Left lung (tissue), 10 donors: ENCODE data around the gene FOXD3. TPM values are rescaled to one million over a fixed set of nuclear protein-coding genes. Genes with fewer than 3 reads are reported as not detected.

Experiments
- ATAC-seq: fragments of 200-7000 bp; cut with Tn5 transposase; one replicate; pipeline ENCODE4 v1.9.1; 2020; ENCODE audit warnings: moderate library complexity
- DNase-seq, 4 donors: peaks; one replicate each; pipeline ENCODE4 v3.0.0-alpha.2; 2013 to 2020
- H3K27ac ChIP-seq, 2 donors: fragments of 200-600 bp; sonication (generic) in 1 of 2; one replicate each; pipeline versions ENCODE4 v1.5.0 to v1.8.0; 2020 to 2021
- H3K27me3 ChIP-seq, 2 donors: fragments of 200-600 bp; sonication (generic) in 1 of 2; one replicate each; pipeline versions ENCODE4 v1.5.0 to v1.8.0; 2020 to 2021
- H3K36me3 ChIP-seq, 2 donors: fragments of 200-600 bp; sonication (generic) in 1 of 2; one replicate each; pipeline versions ENCODE4 v1.5.0 to v1.8.0; 2020 to 2021
- H3K4me1 ChIP-seq, 2 donors: fragments of 200-600 bp; one replicate each; pipeline ENCODE4 v1.8.0; 2021
- H3K4me3 ChIP-seq, 2 donors: fragments of 200-600 bp; sonication (generic) in 1 of 2; one replicate each; pipeline versions ENCODE4 v1.5.0 to v1.8.0; 2020 to 2021; ENCODE audit warnings: mild to moderate bottlenecking in 1 of 2
- H3K9me3 ChIP-seq, 2 donors: fragments of 200-600 bp; sonication (generic) in 1 of 2; one replicate each; pipeline versions ENCODE4 v1.5.0 to v1.8.0; 2020 to 2021
- CTCF ChIP-seq, 2 donors: fragments of 200-600 bp; sonication (generic) in 1 of 2; IDR thresholded peaks; one replicate each; pipeline versions ENCODE4 v1.5.0 to v1.8.0; 2021; ENCODE audit warnings: antibody characterized with exemption in 2 of 2
- intact Hi-C, 2 donors: fragments of 100-400 bp; cut with DNase I; formaldehyde crosslinking; loops; one replicate each; pipeline versions ENCODE4 v1.11.2 to v1.14.2; 2022
- polyA plus RNA-seq, 6 donors: library from polyadenylated mRNA; unstranded; fragments of 120-200 nt; gene quantifications; one replicate each; pipeline ENCODE4 v1.2.1, GENCODE V29; 2013; ENCODE audit not compliant: insufficient read length in 6 of 6
- total RNA-seq, 2 donors: library from RNA; stranded (reverse); fragmentation: NEBNext Ultra II Directional; extraction: Animal tissue kit (Norgen Biotek cat#: 25700); gene quantifications; one replicate each; pipeline ENCODE4 v1.2.1, GENCODE V29; 2021
- donor health status: DM: no; HTN: yes; CAD: no.
- donor health status: DM: no; HTN: no; CAD: no.

FOXD3 gene
- total and polyA plus RNA-seq, 8 donors = not detected

DNA sequence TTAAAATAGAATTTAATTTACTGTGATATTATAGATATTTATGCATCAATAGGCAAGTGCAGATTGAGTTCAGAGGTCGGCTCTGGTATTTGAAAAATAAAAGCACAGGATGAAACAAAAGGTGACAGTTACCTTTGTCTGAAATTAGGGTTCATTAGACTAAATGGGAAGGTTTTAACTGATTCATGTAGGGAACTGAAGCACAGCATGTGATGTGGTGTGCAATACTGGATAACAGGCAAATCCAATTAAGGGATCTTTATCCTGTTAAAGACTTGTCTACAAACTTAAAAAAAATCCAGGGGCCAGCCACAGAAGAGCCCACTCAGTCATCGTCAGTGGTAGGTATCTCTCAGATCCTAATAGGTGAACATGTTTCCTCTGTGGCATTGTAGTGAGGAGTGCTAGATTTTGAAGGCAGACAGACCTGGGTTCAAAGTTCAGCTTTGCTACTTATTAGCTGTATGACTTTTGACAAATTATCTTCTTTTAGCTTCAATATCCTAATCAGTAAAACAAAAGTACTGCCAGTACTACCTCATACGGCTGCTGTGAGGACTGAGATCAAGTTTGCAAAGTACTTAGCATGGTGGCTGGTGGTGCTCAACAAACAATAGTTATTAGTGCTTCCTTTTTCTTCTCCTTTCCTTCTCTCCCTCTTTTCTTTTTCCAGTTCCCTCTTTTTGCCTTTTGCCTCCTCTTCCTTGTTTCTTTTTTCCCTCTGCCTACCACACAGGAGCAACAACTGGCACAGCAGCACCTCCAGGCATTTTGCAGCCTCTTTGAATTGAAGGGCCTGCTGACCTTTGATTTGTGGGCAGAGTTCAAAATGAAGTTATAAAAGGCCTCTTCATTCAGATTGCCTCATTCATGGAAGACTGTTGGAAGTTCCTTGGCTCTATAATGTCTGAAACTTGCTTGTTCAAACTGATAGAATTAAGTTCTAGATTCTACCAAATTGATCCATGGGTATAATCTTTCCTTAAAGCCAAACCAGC, 44.9 kb upstream of the FOXD3 start:
- intact Hi-C loops = no loop called here
- ATAC-seq (no peak), DNase-seq (no peak)
- Histone ChIP-seq H3K36me3 (no peaks in the 10 kb centered on the region), H3K4me1 (no peaks in the 10 kb centered on the region), H3K4me3 (no peak overlapping the region), H3K27me3 (peaks cover 12 to 14% of the 10 kb centered on the region in 2 donors), H3K27ac (no peak overlapping the region), H3K9me3 (no peaks in the 10 kb centered on the region)
- TF ChIP-seq CTCF (IDR thresholded peaks at IDR 0.05) = no peak

DNA sequence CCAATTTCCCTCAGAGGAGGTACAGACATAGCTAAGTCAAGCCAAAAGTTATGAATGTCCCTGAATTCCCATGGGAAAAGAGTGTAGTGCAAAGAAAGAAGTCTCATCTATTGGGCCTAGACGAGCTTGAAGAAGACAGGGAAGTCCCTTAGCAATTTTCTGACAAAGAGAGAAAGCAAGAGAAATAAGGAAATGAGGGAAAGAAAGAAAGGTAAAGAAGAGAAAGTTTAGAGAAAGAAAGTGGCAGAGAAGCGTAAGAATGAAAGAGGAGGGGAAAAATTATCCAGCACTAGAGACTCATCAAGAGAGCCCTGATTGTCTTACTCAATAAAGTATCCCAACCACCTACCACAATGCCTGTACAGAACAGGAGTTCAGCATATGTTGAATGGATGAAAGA, 40.6 kb upstream of the FOXD3 start:
- DNase-seq (no peak), ATAC-seq (no peak)
- Histone ChIP-seq H3K9me3 (no peaks in the 10 kb centered on the region), H3K4me3 (no peak overlapping the region), H3K36me3 (no peaks in the 10 kb centered on the region), H3K4me1 (no peaks in the 10 kb centered on the region), H3K27me3 (peaks cover 0 to 5% of the 10 kb centered on the region in 2 donors), H3K27ac (no peak overlapping the region)
- no peak for TF ChIP-seq CTCF (IDR thresholded peaks at IDR 0.05)
- intact Hi-C loops = no loop called here

GRCh38 chr1:63289135-63289534, 33.2 kb upstream of the FOXD3 start:
- Histone ChIP-seq H3K9me3 (peaks cover 0 to 28% of the 10 kb centered on the region in 2 donors), H3K27ac (no peak overlapping the region), H3K4me3 (no peak overlapping the region), H3K4me1 (no peaks in the 10 kb centered on the region), H3K36me3 (no peaks in the 10 kb centered on the region), H3K27me3 (no peaks in the 10 kb centered on the region)
- DNase-seq = no peak
- intact Hi-C loops = no loop called here
- no peak for TF ChIP-seq CTCF (IDR thresholded peaks at IDR 0.05)
- ATAC-seq = no peak

DNA sequence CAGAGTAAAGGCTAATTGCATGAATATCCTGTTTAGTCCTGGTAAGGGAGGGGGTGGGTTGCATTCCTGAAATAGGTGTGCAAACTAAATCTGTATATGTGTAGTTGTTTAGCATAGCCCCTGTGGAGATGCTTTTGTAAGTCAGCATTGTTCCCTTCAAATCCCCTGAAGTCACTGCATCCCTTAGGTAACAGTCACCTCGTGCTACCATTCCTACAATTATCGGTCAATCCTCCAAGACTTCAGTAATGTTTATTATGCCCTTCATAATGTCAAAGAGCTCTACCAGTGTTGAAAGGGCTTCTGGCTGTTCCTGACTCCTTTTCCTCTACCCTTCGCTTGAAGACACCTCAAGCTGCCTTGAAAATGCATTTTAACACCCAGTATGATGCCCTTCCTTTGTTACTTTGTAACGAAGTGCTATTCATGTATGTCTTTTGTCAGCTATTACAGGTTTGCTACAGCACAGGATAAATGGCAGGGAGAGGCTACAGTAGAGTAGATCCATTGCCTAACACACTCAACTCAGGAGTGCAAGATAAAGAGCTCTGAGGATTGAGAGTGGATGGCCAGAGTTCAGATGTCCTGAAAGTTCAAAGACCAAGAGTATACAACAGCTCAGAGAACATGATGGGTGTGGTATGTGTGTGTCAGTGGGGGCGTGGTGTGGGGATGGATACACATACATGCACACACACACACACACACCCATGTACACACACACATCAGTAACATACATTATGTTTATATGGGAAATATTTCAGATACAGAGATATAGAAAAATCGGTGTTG, 27.4 kb upstream of the FOXD3 start:
- Histone ChIP-seq H3K4me3 (no peak overlapping the region), H3K27ac (no peak overlapping the region), H3K36me3 (no peaks in the 10 kb centered on the region), H3K4me1 (no peaks in the 10 kb centered on the region), H3K27me3 (peaks cover 0 to 13% of the 10 kb centered on the region in 2 donors), H3K9me3 (peaks cover 0 to 6% of the 10 kb centered on the region in 2 donors)
- ATAC-seq (no peak), DNase-seq (no peak)
- no peak for TF ChIP-seq CTCF (IDR thresholded peaks at IDR 0.05)
- intact Hi-C loops = no loop called here

DNA sequence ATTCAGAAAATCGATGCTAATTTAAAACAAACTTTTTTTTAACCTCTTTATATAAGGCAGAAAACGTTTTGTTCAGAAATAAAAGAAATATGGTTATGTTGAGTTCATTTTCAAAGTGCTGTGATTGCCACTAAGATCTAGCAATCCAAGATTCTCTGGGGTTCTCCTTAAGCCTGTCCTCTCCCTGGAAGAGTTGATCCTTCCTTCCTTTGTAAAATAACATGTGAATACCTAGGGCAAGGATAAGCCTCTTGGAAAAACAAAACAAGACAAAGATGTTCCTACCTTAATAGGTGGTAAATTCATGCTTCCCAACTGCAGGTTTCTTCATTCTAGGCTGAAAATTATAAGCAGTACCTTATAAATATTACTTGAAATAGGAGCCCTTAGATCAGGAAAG, 18.0 kb upstream of the FOXD3 start:
- ATAC-seq = no peak
- no peak for DNase-seq
- intact Hi-C loops = no loop called here
- Histone ChIP-seq H3K27ac (no peak overlapping the region), H3K36me3 (no peaks in the 10 kb centered on the region), H3K4me1 (no peaks in the 10 kb centered on the region), H3K4me3 (no peak overlapping the region), H3K27me3 (peaks cover 9 to 80% of the 10 kb centered on the region in 2 donors), H3K9me3 (peaks cover 0 to 16% of the 10 kb centered on the region in 2 donors)
- no peak for TF ChIP-seq CTCF (IDR thresholded peaks at IDR 0.05)
